Measurements from ENCODE around the gene CRY2. TPM values are rescaled to one million over a fixed set of nuclear protein-coding genes. Genes with fewer than 3 reads are reported as not detected.
"Not testable (repeated sequence)": the region's sequence is repeated elsewhere in the genome, so short reads cannot be mapped to it uniquely, and the experiment has no call there.

The CRY2 gene
- total RNA-seq, 5 donors from 2014 or later (not counting 1 experiment from before 2014, with no cell fraction given) = 54.0 to 198 (median 63.5) TPM

GRCh38 chr11:45904309-45904915 is 57.1 kb downstream of the CRY2 start:
- ATAC-seq (replicated peaks in 1 of 4) = no peak
- Histone ChIP-seq H3K4me1 (ENCODE audit: control insufficient read depth in 1 of 2, extremely low read depth in 1 of 2, insufficient read depth in 2 of 2, low read length in 2 of 2) (peaks cover 0 to 23% of the 10 kb centered on the region in 2 experiments), H3K36me3 (ENCODE audit: control insufficient read depth in 2 of 2, extremely low read depth in 1 of 2, insufficient read depth in 1 of 2, low read length in 1 of 2) (peaks cover 0 to 5% of the 10 kb centered on the region in 2 donors), H3K9me3 (no peaks in the 10 kb centered on the region), H3K27me3 (replicated peaks in 1 of 2; ENCODE audit: control insufficient read depth in 2 of 2, extremely low read depth in 1 of 2, insufficient read depth in 2 of 2, low read length in 1 of 2) (peaks cover 0 to 15% of the 10 kb centered on the region in 2 experiments), H3K27ac (ENCODE audit: low read length) (no peak overlapping the region), H3K4me3 (ENCODE audit: control insufficient read depth in 1 of 2, extremely low read depth in 1 of 2, low read length in 1 of 2) (no peak overlapping the region)
- H3K27ac Mint-ChIP-seq = no peak overlapping the region
- DNase-seq = no peak
- no peaks in the 10 kb centered on the region for H3K9me3 Mint-ChIP-seq
- ChIA-PET POLR2A (no interaction called here), CTCF (no interaction called here)
- H3K27me3 Mint-ChIP-seq = peaks cover 5% of the 10 kb centered on the region in 2 donors
- H3K36me3 Mint-ChIP-seq = no peaks in the 10 kb centered on the region
- peaks cover 9 to 13% (median 10%) of the 10 kb centered on the region in 3 donors for H3K4me1 Mint-ChIP-seq
- H3K4me3 Mint-ChIP-seq = no peak overlapping the region
- WGBS (ENCODE audit: insufficient coverage) = 86% methylated on average over 11 of the region's 15 CpGs

GRCh38 chr11:45905095-45905494 is 57.8 kb downstream of the CRY2 start:
- Histone ChIP-seq H3K27ac (ENCODE audit: low read length) (no peak overlapping the region), H3K4me3 (ENCODE audit: control insufficient read depth in 1 of 2, extremely low read depth in 1 of 2, low read length in 1 of 2) (no peak overlapping the region), H3K36me3 (ENCODE audit: control insufficient read depth in 2 of 2, extremely low read depth in 1 of 2, insufficient read depth in 1 of 2, low read length in 1 of 2) (peaks cover 0 to 11% of the 10 kb centered on the region in 2 donors), H3K27me3 (replicated peaks in 1 of 2; ENCODE audit: control insufficient read depth in 2 of 2, extremely low read depth in 1 of 2, insufficient read depth in 2 of 2, low read length in 1 of 2) (peaks cover 0 to 11% of the 10 kb centered on the region in 2 experiments), H3K9me3 (no peaks in the 10 kb centered on the region), H3K4me1 (ENCODE audit: control insufficient read depth in 1 of 2, extremely low read depth in 1 of 2, insufficient read depth in 2 of 2, low read length in 2 of 2) (peaks cover 0 to 19% of the 10 kb centered on the region in 2 experiments)
- H3K4me3 Mint-ChIP-seq = no peak overlapping the region
- ATAC-seq (replicated peaks in 1 of 4) (no peak), DNase-seq (no peak)
- peaks cover 9 to 13% (median 10%) of the 10 kb centered on the region in 3 donors for H3K4me1 Mint-ChIP-seq
- 85% methylated on average over 19 of the region's 19 CpGs for WGBS (ENCODE audit: insufficient coverage)
- CTCF ChIA-PET = no interaction called here
- POLR2A ChIA-PET = no interaction called here
- H3K27me3 Mint-ChIP-seq = peaks cover 5% of the 10 kb centered on the region in 2 donors
- H3K27ac Mint-ChIP-seq = no peak overlapping the region
- H3K9me3 Mint-ChIP-seq = no peaks in the 10 kb centered on the region
- H3K36me3 Mint-ChIP-seq = no peaks in the 10 kb centered on the region

- H3K27ac ChIP-seq (ENCODE audit: low read length); H3K4me3 Mint-ChIP-seq; H3K4me3 ChIP-seq (ENCODE audit: control insufficient read depth in 1 of 2, extremely low read depth in 1 of 2, low read length in 1 of 2); CTCF ChIA-PET; H3K27me3 ChIP-seq (replicated peaks in 1 of 2; ENCODE audit: control insufficient read depth in 2 of 2, extremely low read depth in 1 of 2, insufficient read depth in 2 of 2, low read length in 1 of 2); POLR2A ChIA-PET; H3K9me3 Mint-ChIP-seq; H3K9me3 ChIP-seq; H3K36me3 Mint-ChIP-seq; H3K27ac Mint-ChIP-seq; DNase-seq; H3K27me3 Mint-ChIP-seq: not testable (repeated sequence)
- H3K4me1 ChIP-seq (ENCODE audit: control insufficient read depth in 1 of 2, extremely low read depth in 1 of 2, insufficient read depth in 2 of 2, low read length in 2 of 2) = peaks cover 0 to 15% of the 10 kb centered on the region in 2 experiments
- 49% methylated on average over 3 of the region's 6 CpGs for WGBS (ENCODE audit: insufficient coverage)
- H3K4me1 Mint-ChIP-seq = peaks cover 8 to 11% (median 10%) of the 10 kb centered on the region in 3 donors
- peak in 1 of 4 experiments; percentile 18 for ATAC-seq (replicated peaks in 1 of 4)
- H3K36me3 ChIP-seq (ENCODE audit: control insufficient read depth in 2 of 2, extremely low read depth in 1 of 2, insufficient read depth in 1 of 2, low read length in 1 of 2) = peaks cover 0 to 16% of the 10 kb centered on the region in 2 donors
Measured at GRCh38 chr11:45905576-45905975, 58.3 kb downstream of the CRY2 start.

- no peak overlapping the region for H3K27ac ChIP-seq (ENCODE audit: low read length)
- POLR2A ChIA-PET = interaction anchor here in 1 of 2 donors (0.6 kb wide), 1 partner anchor 718 kb away, joined by 6 read pairs; no protein-coding TSS in a partner anchor
- no peak overlapping the region for H3K4me3 Mint-ChIP-seq
- no peak for DNase-seq
- H3K27ac Mint-ChIP-seq = no peak overlapping the region
- peaks cover 0 to 2% of the 10 kb centered on the region in 2 experiments for H3K27me3 ChIP-seq (replicated peaks in 1 of 2; ENCODE audit: control insufficient read depth in 2 of 2, extremely low read depth in 1 of 2, insufficient read depth in 2 of 2, low read length in 1 of 2)
- H3K36me3 Mint-ChIP-seq = peaks cover 2% of the 10 kb centered on the region
- no peak overlapping the region for H3K4me3 ChIP-seq (ENCODE audit: control insufficient read depth in 1 of 2, extremely low read depth in 1 of 2, low read length in 1 of 2)
- CTCF ChIA-PET = interaction anchor here in 1 of 2 donors (0.6 kb wide), 1 partner anchor 36 kb away, joined by 3 read pairs; no protein-coding TSS in a partner anchor
- no peaks in the 10 kb centered on the region for H3K9me3 ChIP-seq
- peaks cover 8 to 10% (median 9%) of the 10 kb centered on the region in 3 donors for H3K4me1 Mint-ChIP-seq
- WGBS (ENCODE audit: insufficient coverage) = 59% methylated on average over 14 of the region's 19 CpGs
- no peaks in the 10 kb centered on the region for H3K27me3 Mint-ChIP-seq
- H3K9me3 Mint-ChIP-seq = no peaks in the 10 kb centered on the region
- ATAC-seq (replicated peaks in 1 of 4) = peak in 1 of 4 experiments; percentile 2
- H3K36me3 ChIP-seq (ENCODE audit: control insufficient read depth in 2 of 2, extremely low read depth in 1 of 2, insufficient read depth in 1 of 2, low read length in 1 of 2) = peaks cover 0 to 22% of the 10 kb centered on the region in 2 donors
- peaks cover 0 to 13% of the 10 kb centered on the region in 2 experiments for H3K4me1 ChIP-seq (ENCODE audit: control insufficient read depth in 1 of 2, extremely low read depth in 1 of 2, insufficient read depth in 2 of 2, low read length in 2 of 2)
Measured at GRCh38 chr11:45906096-45906682, 58.9 kb downstream of the CRY2 start.

- peaks cover 4% of the 10 kb centered on the region for H3K36me3 Mint-ChIP-seq
- H3K4me3 ChIP-seq (ENCODE audit: control insufficient read depth in 1 of 2, extremely low read depth in 1 of 2, low read length in 1 of 2) = no peak within 1 kb of the TSS
- H3K36me3 ChIP-seq (ENCODE audit: control insufficient read depth in 2 of 2, extremely low read depth in 1 of 2, insufficient read depth in 1 of 2, low read length in 1 of 2) = peaks cover 2 to 31% of the 10 kb centered on the region in 2 donors
- H3K27me3 Mint-ChIP-seq = no peaks in the 10 kb centered on the region
- H3K4me3 Mint-ChIP-seq = no peak within 1 kb of the TSS
- no peaks in the 10 kb centered on the region for H3K27me3 ChIP-seq (replicated peaks in 1 of 2; ENCODE audit: control insufficient read depth in 2 of 2, extremely low read depth in 1 of 2, insufficient read depth in 2 of 2, low read length in 1 of 2)
- ChIA-PET POLR2A (no interaction called here), CTCF (no interaction called here)
- H3K4me1 Mint-ChIP-seq = peaks cover 8 to 10% (median 9%) of the 10 kb centered on the region in 3 donors
- H3K27ac ChIP-seq (ENCODE audit: low read length) = no peak within 1 kb of the TSS
- WGBS (ENCODE audit: insufficient coverage) = 76% methylated on average over 16 of the region's 18 CpGs
- DNase-seq = no peak
- no peaks in the 10 kb centered on the region for H3K9me3 Mint-ChIP-seq
- no peak within 1 kb of the TSS for H3K27ac Mint-ChIP-seq
- no peak for ATAC-seq (replicated peaks in 1 of 4)
- peaks cover 0 to 13% of the 10 kb centered on the region in 2 experiments for H3K4me1 ChIP-seq (ENCODE audit: control insufficient read depth in 1 of 2, extremely low read depth in 1 of 2, insufficient read depth in 2 of 2, low read length in 2 of 2)
- H3K9me3 ChIP-seq = no peaks in the 10 kb centered on the region
Measured at GRCh38 chr11:45906965-45907611, 59.8 kb downstream of the CRY2 start, which contains the start of gene FREY1. Gene FREY1, minus strand, starts transcription at chr11:45907271. Its CDS starts 26 bp downstream, at chr11:45907245.

GRCh38 chr11:45907911-45908370 is 60.7 kb downstream of the CRY2 start:
- ChIA-PET CTCF (no interaction called here), POLR2A (no interaction called here)
- no peak overlapping the region for H3K27ac Mint-ChIP-seq
- DNase-seq (no peak), ATAC-seq (replicated peaks in 1 of 4) (no peak)
- H3K36me3 Mint-ChIP-seq = peaks cover 4% of the 10 kb centered on the region
- H3K4me1 Mint-ChIP-seq = peaks cover 8 to 10% (median 9%) of the 10 kb centered on the region in 3 donors
- peaks cover 5 to 38% of the 10 kb centered on the region in 2 donors for H3K36me3 ChIP-seq (ENCODE audit: control insufficient read depth in 2 of 2, extremely low read depth in 1 of 2, insufficient read depth in 1 of 2, low read length in 1 of 2)
- no peaks in the 10 kb centered on the region for H3K9me3 Mint-ChIP-seq
- H3K4me1 ChIP-seq (ENCODE audit: control insufficient read depth in 1 of 2, extremely low read depth in 1 of 2, insufficient read depth in 2 of 2, low read length in 2 of 2) = peaks cover 0 to 13% of the 10 kb centered on the region in 2 experiments
- no peak overlapping the region for H3K4me3 ChIP-seq (ENCODE audit: control insufficient read depth in 1 of 2, extremely low read depth in 1 of 2, low read length in 1 of 2)
- H3K4me3 Mint-ChIP-seq = no peak overlapping the region
- H3K27me3 Mint-ChIP-seq = no peaks in the 10 kb centered on the region
- no peaks in the 10 kb centered on the region for H3K9me3 ChIP-seq
- H3K27me3 ChIP-seq (replicated peaks in 1 of 2; ENCODE audit: control insufficient read depth in 2 of 2, extremely low read depth in 1 of 2, insufficient read depth in 2 of 2, low read length in 1 of 2) = no peaks in the 10 kb centered on the region
- WGBS (ENCODE audit: insufficient coverage) = 85% methylated on average over 8 of the region's 8 CpGs
- no peak overlapping the region for H3K27ac ChIP-seq (ENCODE audit: low read length)

All from T-cell (primary cell).